IMR-90 (cell line): ENCODE results near the gene PIK3C3. TPM values are rescaled to one million over a fixed set of nuclear protein-coding genes. Genes with fewer than 3 reads are reported as not detected.

Experiments
- ATAC-seq: fragments of 200-7000 bp; cut with Tn5 transposase; 2 replicates; pipeline ENCODE4 v1.9.1; 2020; ENCODE audit warnings: low read depth, mild to moderate bottlenecking, moderate library complexity
- BruUV-seq: library from RNA; stranded (reverse); fragments of 400-500 nt; replicated peaks from 2 replicates; lab custom pipeline; 2021; lab: Mats Ljungman, UMichigan
- CTCF ChIA-PET: fragments of 300-600 bp; formaldehyde crosslinking; extraction: SDS; loops from one replicate; lab custom pipeline; 2021; ENCODE audit warnings: antibody characterized with exemption; lab: Yijun Ruan, JAX
- POLR2A ChIA-PET: fragments of 300-600 bp; sonication (Branson Sonifier 250); formaldehyde crosslinking; loops from one replicate; lab custom pipeline; 2022; ENCODE audit warnings: antibody characterized with exemption; ENCODE audit not compliant: unreplicated experiment; lab: Charles Lee
- DNase-seq: peaks from one replicate; pipeline ENCODE4 v3.0.0; 2013
- H2AFZ ChIP-seq: replicated peaks from 2 replicates; pipeline ENCODE3; 2013; ENCODE audit warnings: low read length, mild to moderate bottlenecking; ENCODE audit not compliant: poor library complexity
- H2AK5ac ChIP-seq: 2 replicates; pipeline ENCODE4 v1.6.1; 2013; ENCODE audit warnings: low read depth, low read length, inconsistent platforms
- H2AK9ac ChIP-seq: replicated peaks from 2 replicates; pipeline ENCODE3; 2013; ENCODE audit warnings: mild to moderate bottlenecking, low read depth, low read length, moderate library complexity; ENCODE audit not compliant: poor library complexity
- H2BK120ac ChIP-seq: 2 replicates; pipeline ENCODE4 v1.6.1; 2013; ENCODE audit warnings: low read depth, low read length, inconsistent platforms
- H2BK15ac ChIP-seq: 3 replicates; pipeline ENCODE4 v1.6.1; 2013; ENCODE audit warnings: low read depth, low read length, inconsistent platforms
- H2BK20ac ChIP-seq: 2 replicates; pipeline ENCODE4 v1.6.1; 2013; ENCODE audit warnings: low read depth, mild to moderate bottlenecking, inconsistent platforms, low read length, moderate library complexity
- H2BK5ac ChIP-seq: 2 replicates; pipeline ENCODE4 v1.6.1; 2013; ENCODE audit warnings: mild to moderate bottlenecking, low read depth, low read length, inconsistent platforms; ENCODE audit not compliant: poor library complexity, severe bottlenecking
- H3K14ac ChIP-seq: replicated peaks from 2 replicates; pipeline ENCODE4 v1.6.1; 2013; ENCODE audit warnings: low read depth, low read length, inconsistent platforms
- H3K18ac ChIP-seq: 2 replicates; pipeline ENCODE4 v1.6.1; 2013; ENCODE audit warnings: low read depth, low read length, control low read depth
- H3K23ac ChIP-seq: 2 replicates; pipeline ENCODE4 v1.6.1; 2013; ENCODE audit warnings: low read depth, low read length, inconsistent platforms
- H3K27ac ChIP-seq: 2 replicates; pipeline ENCODE4 v1.5.1; 2013; ENCODE audit warnings: mild to moderate bottlenecking, control low read depth, low read length; ENCODE audit not compliant: insufficient read depth
- H3K27me3 ChIP-seq: 2 replicates; pipeline ENCODE4 v1.6.1; 2013; ENCODE audit warnings: low read length; ENCODE audit not compliant: control insufficient read depth, insufficient read depth
- H3K36me3 ChIP-seq: 2 replicates; pipeline ENCODE4 v1.6.1; 2013; ENCODE audit warnings: low read length, mixed read lengths; ENCODE audit not compliant: control insufficient read depth, insufficient read depth
- H3K4ac ChIP-seq: 2 replicates; pipeline ENCODE4 v1.6.1; 2013; ENCODE audit warnings: low read depth, low read length, inconsistent platforms
- H3K4me1 ChIP-seq: 2 replicates; pipeline ENCODE4 v1.6.1; 2013; ENCODE audit warnings: low read length, mixed read lengths; ENCODE audit not compliant: control insufficient read depth, insufficient read depth
- H3K4me2 ChIP-seq: 2 replicates; pipeline ENCODE4 v1.6.1; 2013; ENCODE audit warnings: low read depth, mild to moderate bottlenecking, control low read depth, low read length, moderate library complexity
- H3K4me3 ChIP-seq: 2 replicates; pipeline ENCODE4 v1.5.1; 2013; ENCODE audit warnings: low read depth, mild to moderate bottlenecking, control low read depth, low read length, moderate library complexity; ENCODE audit not compliant: insufficient read depth
- H3K56ac ChIP-seq: 2 replicates; pipeline ENCODE4 v1.6.1; 2013; ENCODE audit warnings: low read length, inconsistent platforms; ENCODE audit not compliant: insufficient read depth; ENCODE audit errors: extremely low read depth
- H3K79me1 ChIP-seq, 2 experiments: 2 replicates each; pipeline ENCODE4 v1.6.1; 2013; ENCODE audit warnings: low read length in 2 of 2, inconsistent platforms in 1 of 2, low read depth in 1 of 2
- H3K9ac ChIP-seq: 2 replicates; pipeline ENCODE4 v1.6.1; 2013; ENCODE audit warnings: low read depth, low read length, control low read depth
- H3K9me1 ChIP-seq: 2 replicates; pipeline ENCODE4 v1.6.1; 2013; ENCODE audit warnings: low read length, inconsistent platforms; ENCODE audit not compliant: insufficient read depth
- H3K9me3 ChIP-seq: 2 replicates; pipeline ENCODE4 v1.6.1; 2013; ENCODE audit warnings: low read length; ENCODE audit not compliant: control insufficient read depth, insufficient read depth
- H4K20me1 ChIP-seq: 2 replicates; pipeline ENCODE4 v1.6.1; 2013; ENCODE audit warnings: low read length, inconsistent platforms; ENCODE audit not compliant: insufficient read depth
- H4K5ac ChIP-seq: 2 replicates; pipeline ENCODE4 v1.6.1; 2013; ENCODE audit warnings: mild to moderate bottlenecking, low read depth, low read length, control low read depth
- H4K8ac ChIP-seq, 2 experiments: 2 replicates each; pipeline ENCODE4 v1.6.1; 2013; ENCODE audit warnings: low read depth in 2 of 2, low read length in 2 of 2, control low read depth in 1 of 2, inconsistent platforms in 1 of 2
- H4K91ac ChIP-seq: 2 replicates; pipeline ENCODE4 v1.6.1; 2013; ENCODE audit warnings: low read depth, low read length, inconsistent platforms; ENCODE audit not compliant: insufficient read depth
- BHLHE40 ChIP-seq: fragments of 150-350 bp; IDR thresholded peaks from 2 replicates; pipeline ENCODE4 v1.6.1; 2016; ENCODE audit warnings: mild to moderate bottlenecking, low read depth, low read length
- CHD1 ChIP-seq: IDR thresholded peaks from 2 replicates; pipeline ENCODE4 v1.6.1; 2012; ENCODE audit warnings: low read depth, low read length, improper control_type of control experiment
- ELK1 ChIP-seq: fragments of 150-350 bp; IDR thresholded peaks from 2 replicates; pipeline ENCODE4 v1.6.1; 2016; ENCODE audit warnings: low read depth, mild to moderate bottlenecking, low read length, moderate library complexity, borderline replicate concordance
- MAFK ChIP-seq: IDR thresholded peaks from 2 replicates; pipeline ENCODE4 v1.6.1; 2012; ENCODE audit warnings: low read depth, low read length, improper control_type of control experiment
- MAZ ChIP-seq: IDR thresholded peaks from 2 replicates; pipeline ENCODE4 v1.6.1; 2012; ENCODE audit warnings: low read depth, mild to moderate bottlenecking, low read length, improper control_type of control experiment, moderate library complexity, borderline replicate concordance
- MXI1 ChIP-seq: IDR thresholded peaks from 2 replicates; pipeline ENCODE4 v1.6.1; 2012; ENCODE audit warnings: low read depth, mild to moderate bottlenecking, low read length, moderate library complexity, borderline replicate concordance
- NFE2L2 ChIP-seq: fragments of 150-350 bp; IDR thresholded peaks from 2 replicates; pipeline ENCODE4 v1.6.1; 2016; ENCODE audit warnings: low read depth, mild to moderate bottlenecking, low read length
- POLR2A ChIP-seq: IDR thresholded peaks from 2 replicates; pipeline ENCODE4 v1.6.1; 2012; ENCODE audit warnings: mild to moderate bottlenecking, low read depth, low read length
- RCOR1 ChIP-seq: IDR thresholded peaks from 2 replicates; pipeline ENCODE4 v1.6.1; 2012; ENCODE audit warnings: mild to moderate bottlenecking, low read length, improper control_type of control experiment; ENCODE audit not compliant: insufficient replicate concordance
- RFX5 ChIP-seq: IDR thresholded peaks from 2 replicates; pipeline ENCODE4 v1.8.0; 2012; ENCODE audit warnings: low read depth, mild to moderate bottlenecking, low read length, moderate library complexity
- SMC3 ChIP-seq: fragments of 150-350 bp; IDR thresholded peaks from 2 replicates; pipeline ENCODE4 v1.6.1; 2016; ENCODE audit warnings: low read depth, mild to moderate bottlenecking, antibody characterized with exemption, low read length, moderate library complexity
- WGBS, 2 experiments: methylation state at CpG; one replicate each; pipeline versions ENCODE4 v1.1.5 to v1.1.7; 2013; ENCODE audit warnings: missing lambda C conversion rate in 2 of 2; ENCODE audit not compliant: insufficient read length in 1 of 2; ENCODE audit errors: extremely low coverage in 2 of 2; 5-methylcytosine and 5-hydroxymethylcytosine counted together
- dilution Hi-C: fragments of 300-500 bp; cut with HindIII; formaldehyde crosslinking; loops from one replicate; pipeline ENCODE4 v1.14.3; 2018; ENCODE audit warnings: low sequenced_read_pairs; ENCODE audit not compliant: unreplicated experiment
- in situ Hi-C: fragments of 300-500 bp; cut with MboI; formaldehyde crosslinking; loops from 3 replicates; pipeline ENCODE4 v1.14.3; 2019; ENCODE audit warnings: low sequenced_read_pairs, inconsistent platforms, mixed read lengths
- intact Hi-C: fragments of 100-400 bp; cut with micrococcal nuclease; formaldehyde crosslinking; loops from 2 replicates; pipeline ENCODE4 v1.10.0; 2022
- polyA plus RNA-seq, 3 experiments: library from polyadenylated mRNA; depleted of rRNA; stranded (reverse); fragments of >200 nt; gene quantifications; 2 replicates each; pipeline ENCODE4 v1.2.3, GENCODE V29; 2012; ENCODE audit warnings: low replicate concordance in 1 of 3
- total RNA-seq: library from RNA; depleted of rRNA; stranded (reverse); fragments of >200 nt; gene quantifications from 2 replicates; pipeline ENCODE4 v1.2.3, GENCODE V29; 2012
- TF ChIP-seq, protein P1 (sequence below): conservative IDR thresholded peaks from 2 replicates; pipeline ENCODE4 v1.5.1; 2012; ENCODE audit warnings: mild to moderate bottlenecking, low read depth, low read length, improper control_type of control experiment

PIK3C3 gene
- total and polyA plus RNA-seq, 2 of the 4 experiments (the other 2 are of a cell fraction), result 41.2 to 57.2 TPM

GRCh38 chr18:41922176-41922575, 32.9 kb upstream of the PIK3C3 start:
- Histone ChIP-seq H4K8ac (no peak overlapping the region), H2AFZ (no peak overlapping the region), H3K23ac (no peak overlapping the region), H2BK5ac (no peak overlapping the region), H3K4me3 (no peak overlapping the region), H2BK120ac (no peak overlapping the region), H3K9ac (no peak overlapping the region), H3K56ac (no peak overlapping the region), H2BK20ac (no peak overlapping the region), H3K18ac (no peak overlapping the region), H2AK5ac (no peak overlapping the region), H3K79me1 (no peaks in the 10 kb centered on the region), H3K36me3 (no peaks in the 10 kb centered on the region), H3K4me1 (no peaks in the 10 kb centered on the region), H2BK15ac (no peak overlapping the region), H4K5ac (no peak overlapping the region), H3K9me1 (no peaks in the 10 kb centered on the region), H4K91ac (no peak overlapping the region), H3K27ac (no peak overlapping the region), H3K4me2 (no peak overlapping the region), H3K4ac (no peak overlapping the region), H4K20me1 (no peaks in the 10 kb centered on the region), H3K27me3 (no peaks in the 10 kb centered on the region), H3K14ac (no peak overlapping the region), H3K9me3 (no peaks in the 10 kb centered on the region), H2AK9ac (no peak overlapping the region)
- no TSS peak for BruUV-seq
- TF ChIP-seq NFE2L2, result no peak
- TF ChIP-seq MAFK, result no peak
- no peak for TF ChIP-seq CHD1
- TF ChIP-seq, protein P1, sequence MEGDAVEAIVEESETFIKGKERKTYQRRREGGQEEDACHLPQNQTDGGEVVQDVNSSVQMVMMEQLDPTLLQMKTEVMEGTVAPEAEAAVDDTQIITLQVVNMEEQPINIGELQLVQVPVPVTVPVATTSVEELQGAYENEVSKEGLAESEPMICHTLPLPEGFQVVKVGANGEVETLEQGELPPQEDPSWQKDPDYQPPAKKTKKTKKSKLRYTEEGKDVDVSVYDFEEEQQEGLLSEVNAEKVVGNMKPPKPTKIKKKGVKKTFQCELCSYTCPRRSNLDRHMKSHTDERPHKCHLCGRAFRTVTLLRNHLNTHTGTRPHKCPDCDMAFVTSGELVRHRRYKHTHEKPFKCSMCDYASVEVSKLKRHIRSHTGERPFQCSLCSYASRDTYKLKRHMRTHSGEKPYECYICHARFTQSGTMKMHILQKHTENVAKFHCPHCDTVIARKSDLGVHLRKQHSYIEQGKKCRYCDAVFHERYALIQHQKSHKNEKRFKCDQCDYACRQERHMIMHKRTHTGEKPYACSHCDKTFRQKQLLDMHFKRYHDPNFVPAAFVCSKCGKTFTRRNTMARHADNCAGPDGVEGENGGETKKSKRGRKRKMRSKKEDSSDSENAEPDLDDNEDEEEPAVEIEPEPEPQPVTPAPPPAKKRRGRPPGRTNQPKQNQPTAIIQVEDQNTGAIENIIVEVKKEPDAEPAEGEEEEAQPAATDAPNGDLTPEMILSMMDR, result no peak
- no peak for TF ChIP-seq BHLHE40
- TF ChIP-seq ELK1, result no peak
- no peak for TF ChIP-seq MXI1
- no peak for TF ChIP-seq POLR2A
- TF ChIP-seq SMC3, result no peak
- no peak for TF ChIP-seq RCOR1
- no peak for TF ChIP-seq RFX5
- TF ChIP-seq MAZ, result no peak
- ATAC-seq (no peak), DNase-seq (no peak)
- WGBS, 2 experiments, result no CpG with 5 or more reads among the region's 5 CpGs
- ChIA-PET POLR2A (no interaction called here), CTCF (no interaction called here)
- dilution Hi-C loops, result no loop called here
- intact Hi-C loops, result no loop called here
- in situ Hi-C loops, result no loop called here
